B cell (primary cell): Measurements from ENCODE around the gene RASSF1. TPM values are rescaled to one million over a fixed set of nuclear protein-coding genes. Genes with fewer than 3 reads are reported as not detected.

Experiments
- ATAC-seq: fragments of 200-7000 bp; cut with Tn5 transposase; one replicate; pipeline ENCODE4 v1.10.0; 2021; ENCODE audit warnings: low read depth, mild to moderate bottlenecking, moderate number of reproducible peaks, moderate library complexity
- CTCF ChIA-PET: fragments of 350-600 bp; sonication (Branson Sonifier 250); formaldehyde crosslinking; loops from one replicate; lab custom pipeline; 2021; ENCODE audit warnings: antibody characterized with exemption, inconsistent platforms; lab: Charles Lee
- POLR2A ChIA-PET: fragments of 350-600 bp; sonication (Branson Sonifier 250); formaldehyde crosslinking; loops from one replicate; lab custom pipeline; 2021; ENCODE audit warnings: antibody characterized with exemption; lab: Charles Lee
- DNase-seq: peaks from one replicate; pipeline ENCODE4 v3.0.0; 2013
- H2AFZ ChIP-seq: 2 replicates; pipeline ENCODE4 v1.6.1; 2012; ENCODE audit warnings: mild to moderate bottlenecking, low read depth, low read length; ENCODE audit not compliant: insufficient read depth, poor library complexity, severe bottlenecking
- H3K27ac ChIP-seq, 2 donors: 1 replicate in 1 of 2; 2 replicates in 1 of 2; pipeline ENCODE4 v1.5.1; 2012 to 2013; ENCODE audit warnings: low read length in 2 of 2, mild to moderate bottlenecking in 2 of 2, moderate library complexity in 1 of 2
- H3K27me3 ChIP-seq, 4 experiments: fragments of 200-600 bp in 1 of 4; sonication (generic) in 1 of 4; replicated peaks in 1 of 4; 1 replicate in 2 of 4; 2 replicates in 2 of 4; pipeline versions ENCODE4 v1.6.1 to v1.7.0; 2013 to 2016; ENCODE audit warnings: low read length in 3 of 4, mild to moderate bottlenecking in 2 of 4, mixed read lengths in 1 of 4, moderate library complexity in 1 of 4; ENCODE audit not compliant: insufficient read depth in 4 of 4, control insufficient read depth in 3 of 4; ENCODE audit errors: control extremely low read depth in 1 of 4
- H3K36me3 ChIP-seq, 2 experiments: replicated peaks in 1 of 2; 1 replicate in 1 of 2; 2 replicates in 1 of 2; pipeline versions ENCODE4 v1.6.1 to v1.7.1; 2013; ENCODE audit warnings: low read length in 1 of 2; ENCODE audit not compliant: insufficient read depth in 2 of 2, control insufficient read depth in 1 of 2; ENCODE audit errors: control extremely low read depth in 1 of 2, extremely low read depth in 1 of 2
- H3K4me1 ChIP-seq, 2 donors: fragments of 200-600 bp in 1 of 2; sonication (generic) in 1 of 2; 1 replicate in 1 of 2; 2 replicates in 1 of 2; pipeline versions ENCODE4 v1.5.1 to v1.6.1; 2013 to 2017; ENCODE audit warnings: low read length in 2 of 2; ENCODE audit not compliant: control insufficient read depth in 2 of 2, insufficient read depth in 2 of 2
- H3K4me2 ChIP-seq: replicated peaks from 2 replicates; pipeline ENCODE3; 2012; ENCODE audit warnings: mild to moderate bottlenecking, low read depth, low read length; ENCODE audit not compliant: poor library complexity, severe bottlenecking
- H3K4me3 ChIP-seq, 5 experiments: fragments of 200-600 bp in 1 of 5; sonication (generic) in 1 of 5; 1 replicate in 3 of 5; 2 replicates in 2 of 5; pipeline versions ENCODE4 v1.5.1 to v1.7.0; 2011 to 2016; ENCODE audit warnings: low read length in 4 of 5, mild to moderate bottlenecking in 4 of 5, low read depth in 2 of 5, control low read depth in 1 of 5, moderate library complexity in 1 of 5; ENCODE audit not compliant: insufficient read depth in 1 of 5; ENCODE audit errors: control extremely low read depth in 1 of 5, extremely low read depth in 1 of 5
- H3K79me2 ChIP-seq: fragments of 200-600 bp; sonication (generic); one replicate; pipeline ENCODE4 v1.6.0; 2016; ENCODE audit warnings: low read length; ENCODE audit not compliant: control insufficient read depth, insufficient read depth
- H3K9ac ChIP-seq: fragments of 200-600 bp; sonication (generic); 2 replicates; pipeline ENCODE4 v1.6.1; 2017; ENCODE audit warnings: mild to moderate bottlenecking, low read length, moderate library complexity
- H3K9me3 ChIP-seq, 3 donors: one replicate each; pipeline versions ENCODE4 v1.6.1 to v1.7.1; 2013; ENCODE audit warnings: low read length in 2 of 3; ENCODE audit not compliant: control insufficient read depth in 2 of 3, insufficient read depth in 1 of 3; ENCODE audit errors: control extremely low read depth in 1 of 3
- H4K20me1 ChIP-seq: 2 replicates; pipeline ENCODE4 v1.6.0; 2012; ENCODE audit warnings: mild to moderate bottlenecking, low read length; ENCODE audit not compliant: insufficient read depth, control insufficient read depth, poor library complexity, severe bottlenecking
- H3K27ac Mint-ChIP-seq: one replicate; pipeline ENCODE4 v1.8.0; 2021; ENCODE audit warnings: mixed read lengths
- H3K27me3 Mint-ChIP-seq: one replicate; pipeline ENCODE4 v1.8.0; 2021; ENCODE audit warnings: mixed read lengths
- H3K4me1 Mint-ChIP-seq: one replicate; pipeline ENCODE4 v1.8.0; 2021; ENCODE audit warnings: mixed read lengths
- H3K4me3 Mint-ChIP-seq: one replicate; pipeline ENCODE4 v1.8.0; 2021; ENCODE audit warnings: mixed read lengths
- H3K9me3 Mint-ChIP-seq: one replicate; pipeline ENCODE4 v1.8.0; 2022; ENCODE audit warnings: mixed read lengths; ENCODE audit not compliant: insufficient read depth
- EZH2 ChIP-seq: IDR thresholded peaks from 2 replicates; pipeline ENCODE4 v1.6.1; 2012; ENCODE audit warnings: borderline replicate concordance, low read depth, mild to moderate bottlenecking, moderate library complexity, low read length; ENCODE audit not compliant: insufficient read depth, poor library complexity, severe bottlenecking
- WGBS: methylation state at CpG from one replicate; pipeline ENCODE4 v1.1.5; 2013; ENCODE audit warnings: missing lambda C conversion rate; ENCODE audit not compliant: insufficient coverage; 5-methylcytosine and 5-hydroxymethylcytosine counted together
- intact Hi-C: fragments of 100-400 bp; cut with micrococcal nuclease; formaldehyde crosslinking; loops from one replicate; pipeline ENCODE4 v1.10.0; 2022
- polyA plus RNA-seq: library from polyadenylated mRNA; depleted of rRNA; stranded (reverse); fragments of >200 nt; gene quantifications from 2 replicates; pipeline ENCODE4 v1.2.3, GENCODE V29; 2012
- total RNA-seq, 2 donors: library from RNA; stranded (reverse); fragments of 120-200 nt in 1 of 2; gene quantifications; 1 replicate in 1 of 2; 2 replicates in 1 of 2; pipeline versions ENCODE4 v1.2.3 to v1.2.4, GENCODE V29; 2013 to 2022
- TF ChIP-seq, protein P1 (sequence below): fragments of 200-600 bp; IDR thresholded peaks from one replicate; pipeline ENCODE4 v1.8.0; 2022; ENCODE audit warnings: antibody characterized with exemption, mild to moderate bottlenecking

Gene RASSF1
- total and polyA plus RNA-seq, 2 donors (not counting 1 experiment from before 2014, with no cell fraction given) = 121 to 223 TPM

- Histone ChIP-seq H3K27ac (peak overlapping the region; percentile 27 to 96), H3K4me1 (peaks cover 25 to 62% of the 10 kb centered on the region in 2 donors), H3K4me3 (peak overlapping the region; percentile 65 to 95 (median 80)), H3K9me3 (peaks cover 0 to 3% (median 0%) of the 10 kb centered on the region in 3 donors), H2AFZ (peak overlapping the region; percentile 99), H3K4me2 (peak overlapping the region; percentile 95), H3K36me3 (peaks cover 0 to 11% of the 10 kb centered on the region in 2 experiments), H3K79me2 (peaks cover 1% of the 10 kb centered on the region), H4K20me1 (no peaks in the 10 kb centered on the region), H3K27me3 (no peaks in the 10 kb centered on the region), H3K9ac (peak overlapping the region; percentile 96)
- Mint-ChIP-seq H3K4me3 (peak overlapping the region; percentile 98), H3K27me3 (no peaks in the 10 kb centered on the region), H3K27ac (peak overlapping the region; percentile 92), H3K4me1 (peaks cover 53% of the 10 kb centered on the region), H3K9me3 (no peaks in the 10 kb centered on the region)
- WGBS = under 1% methylated on average over 45 of the region's 45 CpGs
- ChIA-PET CTCF (interaction anchor here (0.7 to 1.1 kb wide), 8 partner anchors 16 to 289 kb away, joined by 3 to 9 read pairs (median 3); partner anchors contain the start of genes CYB561D2, HYAL3, IFRD2 and NAA80), POLR2A (interaction anchor here (0.6 to 2.3 kb wide), 6 partner anchors 16 to 1736 kb away, joined by 3 to 24 read pairs (median 6); partner anchors contain the start of genes HYAL3, IFRD2 and NAA80)
- intact Hi-C loops = loop anchor here (1.0 to 5.0 kb wide), 6 partner anchors 16 to 126 kb away; partner anchors contain the start of genes GNAI2, HYAL3, IFRD2 and NAA80
- DNase-seq = no peak
- TF ChIP-seq, protein P1, sequence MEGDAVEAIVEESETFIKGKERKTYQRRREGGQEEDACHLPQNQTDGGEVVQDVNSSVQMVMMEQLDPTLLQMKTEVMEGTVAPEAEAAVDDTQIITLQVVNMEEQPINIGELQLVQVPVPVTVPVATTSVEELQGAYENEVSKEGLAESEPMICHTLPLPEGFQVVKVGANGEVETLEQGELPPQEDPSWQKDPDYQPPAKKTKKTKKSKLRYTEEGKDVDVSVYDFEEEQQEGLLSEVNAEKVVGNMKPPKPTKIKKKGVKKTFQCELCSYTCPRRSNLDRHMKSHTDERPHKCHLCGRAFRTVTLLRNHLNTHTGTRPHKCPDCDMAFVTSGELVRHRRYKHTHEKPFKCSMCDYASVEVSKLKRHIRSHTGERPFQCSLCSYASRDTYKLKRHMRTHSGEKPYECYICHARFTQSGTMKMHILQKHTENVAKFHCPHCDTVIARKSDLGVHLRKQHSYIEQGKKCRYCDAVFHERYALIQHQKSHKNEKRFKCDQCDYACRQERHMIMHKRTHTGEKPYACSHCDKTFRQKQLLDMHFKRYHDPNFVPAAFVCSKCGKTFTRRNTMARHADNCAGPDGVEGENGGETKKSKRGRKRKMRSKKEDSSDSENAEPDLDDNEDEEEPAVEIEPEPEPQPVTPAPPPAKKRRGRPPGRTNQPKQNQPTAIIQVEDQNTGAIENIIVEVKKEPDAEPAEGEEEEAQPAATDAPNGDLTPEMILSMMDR = no peak
- TF ChIP-seq EZH2 = no peak
- peak; percentile 66 for ATAC-seq
These were observed 19.7 kb downstream of the RASSF1 start for GRCh38 chr3:50320853-50321335.
